Eye (tissue), 1 donor: ENCODE data around the gene MACROD2.
"Not testable (repeated sequence)": the region's sequence is repeated elsewhere in the genome, so short reads cannot be mapped to it uniquely, and the experiment has no call there.

Experiments
- DNase-seq: peaks from one replicate; pipeline ENCODE4 v3.0.0-alpha.2; 2015

The MACROD2 gene

DNA sequence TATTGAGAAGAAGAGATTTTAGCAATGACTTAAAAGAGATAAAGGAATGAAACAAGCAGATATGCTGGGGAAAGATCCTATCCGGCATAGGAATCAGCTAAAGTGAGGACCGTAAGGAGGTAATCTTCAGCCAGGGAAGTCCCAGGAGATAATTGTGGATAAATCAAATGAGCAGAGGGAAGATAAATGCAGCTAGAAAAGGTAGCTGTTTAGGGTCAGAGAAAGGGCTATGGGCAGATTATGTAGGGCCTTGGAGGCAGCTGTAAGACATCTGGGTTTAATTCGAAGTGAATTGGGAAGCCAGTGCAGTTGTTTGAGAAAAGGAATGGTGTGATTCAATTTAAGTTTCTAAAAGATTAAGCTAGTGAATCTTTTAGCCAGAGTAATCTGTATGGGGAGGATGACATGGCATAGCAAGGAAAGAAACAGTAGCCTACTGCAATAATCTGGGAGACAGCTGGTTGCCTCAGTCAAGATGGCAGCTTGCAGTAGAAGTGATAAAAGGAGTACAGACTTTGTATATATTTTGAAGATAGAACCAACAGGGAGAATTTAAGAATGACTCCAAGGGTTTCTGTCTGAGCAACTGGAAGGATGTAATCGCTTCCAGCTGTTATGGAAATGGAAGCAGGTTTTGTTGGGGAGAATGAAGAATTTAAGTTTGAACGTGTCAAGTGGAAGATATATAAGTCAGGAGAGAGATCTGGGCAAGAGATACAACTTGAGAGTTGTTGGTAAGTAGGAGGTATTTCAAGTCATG is 894.4 kb downstream of the MACROD2 start:
- no peak for DNase-seq

DNA sequence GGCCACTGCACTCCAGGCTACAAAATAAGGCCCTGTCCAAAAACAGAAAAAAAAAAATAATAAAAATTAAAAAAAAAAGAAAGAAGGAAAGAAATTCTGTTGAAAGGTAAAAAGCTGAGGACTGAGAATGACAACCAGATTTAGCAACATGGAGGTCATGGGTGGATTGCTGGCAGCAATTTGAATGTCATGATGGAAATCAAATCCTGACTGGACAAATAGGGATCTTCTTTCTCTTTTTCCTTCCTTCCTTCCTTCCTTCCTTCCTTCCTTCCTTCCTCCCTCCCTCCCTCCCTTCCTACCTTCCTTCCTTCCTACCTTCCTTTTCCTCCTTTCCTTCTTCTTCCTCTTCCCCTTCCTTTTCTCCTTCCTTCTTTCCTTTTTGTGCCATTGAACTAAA is 895.4 kb downstream of the MACROD2 start:
- no peak for DNase-seq

DNA sequence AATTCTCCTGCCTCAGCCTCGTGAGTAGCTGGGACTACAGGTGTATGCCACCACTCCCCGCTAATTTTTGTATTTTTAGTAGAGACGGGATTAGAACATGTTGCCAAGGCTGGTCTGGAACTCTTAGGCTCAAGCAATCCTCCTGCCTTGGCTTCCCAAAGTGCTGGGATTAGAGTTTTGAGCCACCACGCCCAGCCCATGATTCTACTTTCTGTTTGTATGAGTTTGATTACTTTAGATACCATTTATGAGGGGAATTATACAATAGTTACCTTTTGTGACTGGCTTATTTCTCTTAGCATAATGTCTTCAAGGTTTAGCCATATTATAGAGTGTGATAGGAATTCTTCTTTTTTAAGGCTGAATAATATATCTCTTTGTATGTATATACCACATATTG is 897.5 kb downstream of the MACROD2 start:
- no peak for DNase-seq

DNA sequence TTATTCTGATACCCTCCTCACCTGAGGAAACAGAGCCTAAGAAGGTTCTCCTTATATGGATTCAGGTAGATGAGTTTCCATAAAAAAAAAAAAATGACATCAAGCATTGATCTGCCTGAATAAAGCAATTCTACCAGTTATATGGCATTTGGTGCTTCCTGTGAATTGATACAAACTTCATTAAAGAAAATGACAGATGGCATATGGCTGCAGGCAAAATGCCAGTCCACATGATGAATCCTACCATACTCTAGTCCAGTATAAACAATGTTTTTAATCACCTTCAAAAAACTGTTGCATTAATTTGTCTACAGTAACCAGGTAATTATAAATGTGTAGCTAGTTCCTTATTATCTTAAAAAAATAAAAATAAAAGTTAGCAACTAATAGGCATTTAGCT is 901.3 kb downstream of the MACROD2 start:
- DNase-seq = no peak

DNA sequence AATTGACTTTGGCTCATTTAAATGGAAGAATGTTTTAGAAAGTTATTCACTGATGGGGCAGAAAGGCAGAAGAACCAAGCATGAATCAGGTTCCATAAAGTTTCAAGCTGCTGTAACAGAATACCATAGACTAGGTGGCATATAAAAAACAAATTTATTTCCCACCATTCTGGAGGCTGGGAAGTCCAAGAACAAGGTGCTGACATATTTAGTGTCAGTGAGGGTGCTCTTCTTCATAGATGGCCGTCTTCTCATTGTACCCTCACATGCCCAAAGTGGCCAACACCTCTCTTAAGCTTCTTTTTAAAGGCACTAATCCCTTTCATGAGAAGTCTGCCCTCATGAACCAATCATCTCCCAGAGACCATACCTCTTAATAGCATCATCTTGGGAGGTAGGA is 902.3 kb downstream of the MACROD2 start:
- no peak for DNase-seq

DNA sequence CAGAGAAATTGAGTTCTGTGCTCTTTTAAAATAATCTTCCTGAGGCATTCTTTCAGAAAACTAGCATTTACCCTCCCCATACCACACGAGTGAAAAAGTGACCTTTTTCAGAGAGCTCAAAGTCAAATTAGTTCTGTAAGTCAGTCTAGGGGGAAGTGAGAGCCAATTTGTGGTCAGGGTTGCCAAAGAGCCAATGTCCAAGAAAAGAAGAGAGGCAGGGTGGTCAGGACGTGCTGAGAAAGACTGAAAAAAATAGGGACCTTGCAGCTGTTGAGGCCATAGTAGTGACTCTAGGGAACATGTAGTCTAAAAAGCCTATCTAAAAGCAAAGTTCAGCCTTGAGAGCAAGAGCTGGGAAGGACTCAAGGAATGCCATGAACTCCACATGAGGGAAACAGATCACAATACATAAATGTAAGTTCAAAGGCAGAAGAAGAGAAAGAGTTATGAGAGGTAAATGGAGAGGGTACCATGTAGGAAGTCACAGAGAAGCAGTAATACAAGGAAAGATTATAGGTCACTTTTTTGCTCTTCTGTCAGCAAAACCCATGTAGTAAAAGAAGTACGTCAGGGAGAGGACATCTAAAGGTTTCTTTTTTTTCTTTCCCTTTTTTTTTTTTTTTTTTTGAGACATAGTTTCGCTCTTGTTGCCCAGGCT is 907.2 kb downstream of the MACROD2 start:
- DNase-seq = no peak

DNA sequence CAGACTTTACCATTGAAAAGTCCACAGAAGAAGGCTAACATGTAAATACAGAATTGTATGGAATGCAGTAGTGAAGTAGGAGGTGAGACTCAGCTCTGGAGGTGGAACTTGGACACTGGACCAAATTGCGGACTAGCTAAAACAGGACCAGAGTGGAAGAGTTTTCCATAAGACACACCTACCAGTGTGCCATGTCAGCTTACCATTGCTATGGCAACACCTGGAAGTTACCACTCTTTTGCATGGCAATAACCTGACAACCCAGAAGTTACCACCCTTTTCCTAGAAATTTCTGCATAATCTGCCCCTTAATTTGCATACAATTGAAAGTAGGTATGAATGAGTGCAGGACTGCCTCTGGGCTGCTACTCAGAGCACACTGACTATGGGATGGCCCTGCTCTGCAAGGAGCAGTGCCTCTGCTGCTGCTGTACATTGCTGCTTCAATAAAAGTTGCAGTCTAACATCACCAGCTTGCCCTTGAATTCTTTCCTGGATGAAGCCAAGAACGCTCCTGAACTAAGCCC is 911.7 kb downstream of the MACROD2 start:
- DNase-seq = no peak

DNA sequence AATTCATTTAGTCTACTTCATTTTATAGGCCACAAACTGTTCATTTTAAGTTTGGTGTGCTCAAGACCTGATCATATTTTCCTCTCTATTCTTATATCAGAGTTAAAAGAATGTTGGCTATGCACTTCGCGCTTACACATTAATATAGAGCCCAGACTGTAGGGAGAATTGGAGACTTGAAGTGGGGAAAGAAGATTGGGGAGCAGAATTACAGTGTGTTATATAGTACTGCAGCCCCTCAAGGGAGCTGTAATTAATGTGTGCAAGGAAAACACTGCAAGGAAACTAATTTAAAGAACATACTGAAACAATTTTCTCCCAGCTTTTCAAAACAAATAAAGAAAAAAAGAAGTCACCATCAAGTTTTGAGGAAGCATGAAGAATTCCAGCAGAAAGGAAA is 914.8 kb downstream of the MACROD2 start:
- no peak for DNase-seq

DNA sequence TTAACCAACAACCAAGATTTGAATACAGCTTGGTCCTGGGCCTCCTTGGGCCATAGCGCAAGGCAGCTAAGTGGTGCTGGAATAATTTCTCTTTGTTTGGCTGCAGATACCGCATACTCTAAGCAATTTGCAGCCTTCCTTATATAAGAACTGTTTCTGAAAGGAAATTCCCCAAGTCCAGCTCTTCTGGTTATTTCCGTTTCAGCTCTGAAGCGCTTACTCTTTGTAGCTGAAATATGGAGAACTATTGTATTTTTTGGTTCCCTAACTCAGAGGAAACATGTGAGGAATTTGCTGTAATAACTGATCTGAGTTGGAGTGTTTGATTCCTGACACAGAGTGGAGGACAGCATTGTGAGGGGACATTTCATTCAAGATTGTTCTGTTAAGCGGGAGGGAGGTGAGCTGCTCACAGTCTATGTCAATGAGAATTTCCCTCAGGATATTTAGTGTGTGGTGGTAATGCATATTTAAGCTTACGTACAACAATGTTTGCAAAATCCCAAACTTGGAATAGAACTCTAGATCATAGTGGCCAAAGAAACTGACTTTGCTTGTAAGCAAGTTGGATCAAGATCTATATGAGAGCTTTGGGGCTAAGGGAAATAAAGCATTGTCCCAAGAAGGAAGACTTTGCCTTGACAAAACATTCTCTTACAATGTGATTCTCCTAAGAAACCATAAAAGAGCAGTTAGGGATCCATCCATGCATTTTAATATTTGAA is 918.7 kb downstream of the MACROD2 start:
- DNase-seq = peak; percentile 54

DNA sequence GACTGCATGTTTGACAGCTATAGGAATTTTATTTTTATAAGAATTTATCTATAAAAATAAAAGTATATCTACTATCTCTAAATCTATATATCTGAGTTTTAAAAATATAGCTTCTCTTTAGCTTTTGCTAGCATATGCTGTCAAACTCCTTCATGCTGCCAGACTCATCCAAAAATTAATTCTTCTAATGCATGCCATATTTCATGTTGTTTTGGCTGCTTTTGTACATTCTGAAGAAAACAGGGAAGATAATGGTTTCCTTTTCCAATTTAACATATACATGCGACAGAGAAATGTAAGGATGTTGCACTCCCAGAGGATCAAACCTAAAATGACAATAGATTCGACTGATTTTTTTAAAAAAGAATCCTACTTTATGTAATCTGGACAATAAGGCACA is 919.3 kb downstream of the MACROD2 start:
- DNase-seq = peak; percentile 33

DNA sequence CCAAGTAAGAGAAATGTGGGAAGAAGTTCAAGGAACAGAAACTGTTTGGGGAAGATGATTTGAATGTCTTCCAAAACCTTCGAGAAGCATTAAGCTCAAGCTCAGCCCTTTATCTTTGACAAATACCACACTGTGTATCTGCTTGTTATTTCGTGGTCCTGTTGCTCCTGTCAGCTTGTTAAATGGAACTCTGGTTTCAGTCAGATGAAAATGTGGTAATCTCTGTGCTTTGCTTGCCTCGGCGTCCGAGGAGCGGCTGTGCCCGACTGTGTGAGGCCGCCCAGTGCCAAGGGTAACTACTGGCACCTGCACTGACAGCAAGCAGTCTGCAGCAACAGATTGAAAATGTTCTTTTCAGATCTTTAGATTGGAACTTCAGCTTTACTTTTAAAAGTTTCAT is 920.0 kb downstream of the MACROD2 start:
- DNase-seq = peak; percentile 57

DNA sequence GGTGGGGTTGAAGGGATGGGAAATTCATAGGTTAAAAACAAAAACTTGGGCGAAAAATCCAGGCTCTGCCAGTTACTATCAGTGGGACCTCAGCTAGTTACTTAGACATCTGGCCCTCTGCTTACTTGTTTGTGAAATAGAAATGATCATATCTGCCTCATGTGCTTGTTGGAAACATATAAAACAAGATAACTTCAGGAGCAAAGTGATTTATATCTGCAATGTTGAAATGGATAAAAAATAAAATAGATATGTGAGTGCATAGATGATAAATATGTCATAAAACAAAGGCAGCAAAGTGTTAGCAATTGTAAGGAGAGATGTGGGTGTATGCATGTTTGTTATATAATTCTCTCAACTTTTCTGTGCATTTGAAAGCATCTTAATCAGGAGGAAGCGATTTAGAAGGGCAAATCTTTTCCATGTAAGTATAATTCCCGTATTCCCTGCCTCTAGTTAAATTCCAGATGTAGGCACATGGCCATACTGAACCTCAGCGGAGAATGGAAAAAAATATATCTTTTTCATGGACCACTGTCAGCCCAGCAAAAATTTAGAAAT is 921.1 kb downstream of the MACROD2 start:
- DNase-seq = no peak

DNA sequence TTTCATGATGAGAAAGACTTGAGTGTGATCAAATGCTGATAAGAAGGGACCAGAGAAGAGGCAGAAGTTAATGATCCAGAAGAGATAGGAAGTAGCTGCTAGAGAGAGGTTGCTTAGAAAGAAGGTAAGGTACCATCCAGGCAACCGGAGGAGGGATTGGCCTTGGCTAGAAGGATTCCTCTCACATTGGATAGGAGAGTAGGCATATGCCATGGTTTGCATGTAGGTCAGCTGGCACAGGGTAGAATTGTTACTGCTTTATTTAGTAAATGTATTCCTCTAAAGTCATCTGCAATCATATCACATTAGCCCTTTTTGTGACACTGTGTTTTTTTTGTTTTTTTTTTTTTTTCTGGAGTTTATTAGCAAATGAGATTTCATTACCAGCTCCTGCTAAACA is 923.0 kb downstream of the MACROD2 start:
- no peak for DNase-seq

DNA sequence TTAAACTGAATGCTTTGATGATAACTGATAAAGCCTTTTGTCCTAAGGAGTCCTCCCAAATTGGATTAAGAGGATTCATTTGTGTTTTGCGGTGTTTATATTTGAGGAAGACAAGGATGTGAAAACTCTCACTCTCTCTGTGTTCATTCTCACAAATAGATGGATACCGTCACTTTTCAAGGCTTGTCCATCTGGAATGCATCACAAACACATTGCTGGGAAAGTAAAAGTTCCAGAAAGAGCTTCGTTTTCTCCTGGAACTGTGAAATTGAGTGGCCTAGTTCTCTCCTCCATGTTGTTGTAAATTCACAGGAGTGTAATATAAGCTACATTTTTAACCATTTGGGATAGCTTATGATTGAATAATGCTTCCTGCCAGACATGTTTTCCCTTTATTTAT is 923.7 kb downstream of the MACROD2 start:
- peak; percentile 59 for DNase-seq

DNA sequence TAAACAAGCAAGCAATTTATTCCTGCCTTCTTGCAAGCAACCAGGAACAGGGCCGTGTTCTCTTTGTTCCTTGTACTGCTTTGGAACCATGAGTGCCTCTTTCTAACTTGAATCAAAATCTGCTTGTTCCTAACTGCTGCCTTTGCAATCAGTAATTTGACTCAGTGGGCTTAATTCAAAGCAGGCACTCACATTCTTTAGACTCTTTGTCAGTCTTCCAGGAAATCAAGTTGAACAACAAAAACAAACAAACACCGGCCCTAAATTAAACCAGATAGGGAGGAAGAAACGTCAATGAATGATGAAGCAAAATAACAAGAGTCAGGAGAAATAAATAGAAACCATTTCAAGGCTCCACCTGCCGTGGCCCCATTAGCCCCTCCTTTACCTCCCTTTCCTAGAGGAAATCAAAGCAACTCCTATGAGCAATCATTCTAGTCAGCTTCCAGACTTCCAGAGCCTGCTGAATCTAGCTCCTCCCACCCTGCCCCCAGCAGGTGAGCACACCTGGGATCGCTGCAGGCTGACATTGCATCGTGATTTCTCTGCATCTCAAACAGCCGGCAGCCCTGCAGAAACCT is 924.3 kb downstream of the MACROD2 start:
- DNase-seq = peak; percentile 53

DNA sequence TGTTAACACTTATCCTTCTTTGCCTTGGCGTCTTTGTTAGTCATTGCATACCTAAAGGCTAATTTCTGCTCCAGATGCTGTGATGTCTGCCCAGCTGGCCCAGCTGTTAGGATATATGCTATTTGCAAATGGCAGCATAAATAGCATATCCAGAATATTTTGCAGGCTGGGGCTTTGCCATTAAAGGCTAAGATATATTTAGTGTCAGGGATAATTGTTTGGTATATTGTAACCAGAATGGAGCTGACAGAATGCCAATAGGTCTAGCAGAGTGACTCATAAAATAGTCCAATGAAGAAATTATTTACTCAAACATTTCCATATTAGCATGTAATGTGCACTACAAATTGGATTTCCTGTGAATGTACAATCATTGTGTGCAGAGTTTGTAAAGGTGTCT is 926.2 kb downstream of the MACROD2 start:
- no peak for DNase-seq

DNA sequence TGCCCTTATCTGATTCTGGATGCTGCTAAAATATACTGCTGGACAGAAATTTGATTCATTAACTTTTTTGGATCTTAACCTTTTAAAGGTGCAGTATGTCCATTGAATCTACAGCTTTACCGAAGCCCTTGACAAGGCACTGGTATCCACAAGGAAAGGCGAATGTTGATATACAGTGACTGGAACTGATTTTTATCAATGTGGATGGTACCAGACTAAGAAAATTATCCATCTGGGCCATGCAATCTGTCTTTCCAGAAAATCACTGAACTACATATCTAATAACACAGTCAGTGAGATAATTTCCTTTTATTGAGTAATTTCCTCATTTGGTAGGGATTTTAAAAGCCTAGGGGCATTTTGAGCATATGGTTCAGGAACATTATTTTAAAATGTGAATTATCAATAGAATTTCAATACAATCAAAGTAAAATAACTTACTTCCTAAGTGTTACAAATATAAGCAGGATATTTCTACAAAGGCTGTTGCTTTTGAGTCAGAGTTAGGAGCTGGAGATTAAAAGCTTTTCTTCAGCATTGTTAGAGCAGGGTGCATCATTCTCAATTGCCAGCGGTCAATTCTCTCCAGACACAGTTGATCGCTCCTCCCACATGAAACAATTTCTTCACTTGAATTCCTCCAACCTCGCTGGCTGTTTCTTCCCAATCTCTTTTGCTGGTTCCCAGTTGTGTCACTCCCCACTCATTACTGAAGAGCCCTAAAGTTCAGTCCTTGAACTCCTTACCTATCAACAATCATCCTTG is 927.4 kb downstream of the MACROD2 start:
- DNase-seq = no peak

DNA sequence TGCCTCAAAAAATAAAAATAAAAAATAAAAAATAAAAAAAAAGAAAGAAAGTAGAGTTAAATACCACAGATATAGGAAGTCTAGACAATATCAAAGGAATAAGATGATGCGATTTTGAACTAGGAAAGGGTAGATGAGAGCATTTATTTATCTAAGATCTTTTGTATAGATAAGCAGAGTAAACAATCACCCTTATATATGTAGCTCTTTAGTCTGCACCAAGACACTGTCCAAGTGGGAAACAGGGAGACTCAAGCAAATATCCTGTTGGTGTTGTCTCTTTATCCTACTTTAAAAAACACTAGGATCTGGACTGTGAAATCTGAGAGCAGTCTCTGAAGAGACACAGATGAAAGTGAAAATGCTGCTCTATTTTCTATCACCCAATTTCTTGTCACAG is 929.1 kb downstream of the MACROD2 start:
- no peak for DNase-seq

DNA sequence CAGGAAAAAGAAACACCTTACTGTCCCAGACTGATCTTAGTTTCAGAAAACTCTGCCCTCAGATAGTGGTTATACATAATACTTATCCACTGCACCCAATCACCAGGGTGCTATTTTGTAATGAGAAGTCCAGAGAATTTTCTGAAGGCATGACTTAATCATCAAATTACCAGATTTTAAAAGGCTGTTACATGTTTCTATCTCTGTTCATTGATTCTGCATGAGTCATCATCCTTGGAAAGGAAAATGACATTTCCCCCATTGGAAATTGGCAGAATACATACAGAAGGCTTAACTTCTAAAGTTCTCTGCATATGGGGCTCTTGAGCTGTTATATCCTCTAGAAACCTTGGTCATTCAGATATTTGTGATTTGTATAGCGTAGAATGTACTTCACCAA is 930.0 kb downstream of the MACROD2 start:
- no peak for DNase-seq

DNA sequence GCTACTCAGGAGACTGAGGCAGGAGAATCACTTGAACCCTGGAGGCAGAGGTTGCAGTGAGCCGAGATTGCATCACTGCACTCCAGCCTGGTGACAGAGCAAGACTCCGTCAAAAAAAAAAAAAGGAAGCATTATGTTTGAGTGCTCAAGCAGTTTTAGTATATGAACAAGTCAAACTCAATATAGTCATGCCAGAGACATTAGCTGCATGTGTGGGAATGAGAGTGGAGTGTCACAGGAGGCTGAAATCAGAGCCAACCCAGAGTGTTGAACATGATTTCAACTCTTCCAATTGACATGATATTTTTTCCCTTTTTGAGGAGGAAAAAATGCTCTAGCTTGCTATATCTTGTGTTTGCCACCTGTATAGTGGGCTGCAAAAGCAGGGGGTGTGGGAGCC is 931.1 kb downstream of the MACROD2 start:
- DNase-seq = not testable (repeated sequence)

DNA sequence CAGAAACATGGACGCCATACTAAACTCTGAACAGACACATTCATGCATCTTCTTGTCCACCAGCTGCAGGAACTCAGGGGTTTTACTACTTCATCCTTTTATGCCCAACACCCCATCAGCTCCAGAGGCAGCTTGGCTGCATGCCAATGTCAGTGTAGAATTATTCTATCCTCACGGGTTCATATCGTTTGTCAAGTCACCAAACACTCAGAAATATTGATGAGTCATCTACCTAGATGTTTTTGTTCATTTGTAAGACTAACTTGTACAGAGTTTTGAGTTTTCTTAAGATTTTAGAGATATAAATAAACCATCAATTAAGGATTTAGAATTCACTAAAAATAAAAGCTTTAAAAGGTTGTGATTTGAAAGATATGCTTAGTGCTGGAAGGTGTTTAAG is 932.8 kb downstream of the MACROD2 start:
- DNase-seq = no peak

DNA sequence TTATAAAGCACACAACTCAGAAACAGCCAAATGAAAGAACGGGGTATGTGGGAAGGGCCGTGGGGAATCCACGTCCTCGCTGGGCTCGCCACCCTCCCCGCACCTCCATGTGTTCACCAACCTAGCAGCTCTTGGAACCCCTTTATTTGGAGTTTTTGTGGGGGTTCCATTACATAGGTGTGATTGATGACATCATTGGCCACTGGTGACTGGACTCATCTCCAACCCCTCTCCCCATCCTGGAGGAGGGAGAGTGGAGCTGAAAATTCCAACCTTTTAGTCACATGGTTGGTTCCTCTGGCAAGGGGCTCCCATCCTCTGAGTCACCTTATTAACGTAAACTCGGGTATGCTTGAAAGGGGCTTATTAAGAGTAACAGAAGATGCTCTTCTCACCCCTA is 934.1 kb downstream of the MACROD2 start:
- DNase-seq = no peak
